Fibroblast of upper back skin (primary cell): ENCODE data around the gene SMTN.
"Not testable (repeated sequence)": the region's sequence is repeated elsewhere in the genome, so short reads cannot be mapped to it uniquely, and the experiment has no call there.

Experiments
- DNase-seq: peaks from one replicate; pipeline ENCODE4 v3.0.0-alpha.2; 2013

SMTN gene

DNA sequence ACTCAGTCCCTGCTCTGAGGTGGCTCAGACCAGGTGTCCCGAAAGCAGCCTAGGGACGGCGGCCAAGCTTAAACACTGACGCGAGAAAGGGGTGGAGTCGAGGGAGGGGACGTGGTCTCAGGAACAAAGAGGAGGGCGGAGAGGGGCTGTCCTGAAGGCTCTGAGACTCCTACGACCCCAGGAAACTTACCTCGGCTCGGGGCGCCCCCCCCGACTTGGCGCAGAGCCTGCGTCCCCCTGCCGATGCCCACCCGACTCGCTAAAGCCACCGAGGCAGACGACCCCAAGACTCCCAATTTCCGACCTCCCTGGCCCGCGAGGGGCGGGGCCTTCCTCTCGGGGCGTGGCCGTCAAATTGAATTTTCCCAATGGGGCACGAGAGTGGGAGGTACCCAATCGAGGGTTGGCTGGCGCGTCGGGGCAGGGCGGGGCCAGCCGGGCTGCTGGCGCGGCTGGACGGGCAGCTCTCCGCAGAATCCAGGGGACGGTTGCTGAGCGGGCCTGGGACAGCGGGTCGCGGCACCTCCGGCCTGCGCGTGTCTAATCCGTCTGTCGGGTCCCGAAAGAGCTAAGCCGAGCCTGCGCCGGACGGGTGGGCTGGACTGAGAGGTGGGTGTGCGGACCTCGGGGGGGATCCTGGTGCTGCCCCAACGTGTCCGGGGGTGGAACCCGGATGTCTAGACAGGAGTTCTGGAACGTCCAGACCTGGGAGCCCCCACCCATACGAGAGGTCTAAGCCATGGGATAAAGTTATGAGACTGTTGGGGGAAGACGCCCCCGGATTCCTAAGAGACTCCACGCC, at the start of gene SMTN:
Gene SMTN (plus strand): TSS at position 471 of the 802 bp plus-strand sequence. CDS start 1,941 bp downstream, outside the sequence.
- DNase-seq: peak; percentile 88

- peak; percentile 69 for DNase-seq
These were observed 44.2 kb upstream of the SMTN start for GRCh38 chr22:31036671-31037550.

GRCh38 chr22:31038686-31039085, 42.4 kb upstream of the SMTN start:
- no peak for DNase-seq

DNA sequence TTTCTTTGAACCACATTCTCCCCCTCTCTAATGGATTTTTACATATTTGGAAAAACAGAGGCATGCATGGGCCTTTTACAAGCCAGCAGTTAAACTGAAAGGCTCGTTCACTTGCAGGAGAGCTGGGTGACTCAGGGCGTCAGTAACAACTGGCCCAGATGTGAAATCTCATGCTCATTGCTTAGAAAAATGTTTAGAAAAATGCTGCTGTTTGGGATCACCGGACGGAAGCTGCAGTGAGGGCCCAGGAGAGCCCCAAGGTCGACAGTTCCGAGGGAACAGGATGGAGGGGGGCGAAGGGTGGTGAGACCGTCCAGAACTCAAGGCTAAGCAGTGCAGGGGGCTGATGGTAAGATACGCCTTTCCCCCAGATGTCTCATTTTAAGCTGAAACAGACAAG, 41.7 kb upstream of the SMTN start:
- peak; percentile 61 for DNase-seq

- no peak for DNase-seq
These were observed 40.3 kb upstream of the SMTN start for GRCh38 chr22:31040542-31041398.

DNA sequence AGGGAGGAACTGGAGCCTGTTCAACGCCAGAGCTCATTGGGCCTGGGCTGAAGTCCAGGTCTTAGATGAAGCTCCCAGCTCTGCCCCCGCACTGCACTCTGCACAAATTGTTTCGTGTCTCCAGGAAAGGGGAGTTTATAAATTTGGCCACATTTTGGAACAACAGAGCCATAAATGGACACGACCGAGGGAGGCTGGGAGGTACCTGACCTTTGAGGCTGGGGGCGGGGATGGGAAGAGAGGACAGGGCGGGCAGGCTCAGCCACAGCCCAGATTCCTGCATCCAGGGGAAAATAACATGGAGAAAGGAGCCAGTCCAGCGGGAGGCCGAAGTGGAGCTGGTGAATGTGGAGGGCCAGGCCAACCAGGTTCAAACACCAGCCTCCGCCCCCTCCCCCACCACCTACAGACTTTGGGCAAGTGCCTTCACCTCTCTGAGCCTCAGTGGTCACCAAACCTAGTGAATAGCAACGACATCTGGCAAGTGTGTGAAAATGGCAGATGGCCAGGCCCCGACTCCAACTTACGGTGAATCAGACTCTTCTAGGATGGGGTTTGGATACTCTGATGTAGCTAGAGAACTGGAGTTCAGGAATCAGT, 36.8 kb upstream of the SMTN start:
- DNase-seq: peak; percentile 43

DNA sequence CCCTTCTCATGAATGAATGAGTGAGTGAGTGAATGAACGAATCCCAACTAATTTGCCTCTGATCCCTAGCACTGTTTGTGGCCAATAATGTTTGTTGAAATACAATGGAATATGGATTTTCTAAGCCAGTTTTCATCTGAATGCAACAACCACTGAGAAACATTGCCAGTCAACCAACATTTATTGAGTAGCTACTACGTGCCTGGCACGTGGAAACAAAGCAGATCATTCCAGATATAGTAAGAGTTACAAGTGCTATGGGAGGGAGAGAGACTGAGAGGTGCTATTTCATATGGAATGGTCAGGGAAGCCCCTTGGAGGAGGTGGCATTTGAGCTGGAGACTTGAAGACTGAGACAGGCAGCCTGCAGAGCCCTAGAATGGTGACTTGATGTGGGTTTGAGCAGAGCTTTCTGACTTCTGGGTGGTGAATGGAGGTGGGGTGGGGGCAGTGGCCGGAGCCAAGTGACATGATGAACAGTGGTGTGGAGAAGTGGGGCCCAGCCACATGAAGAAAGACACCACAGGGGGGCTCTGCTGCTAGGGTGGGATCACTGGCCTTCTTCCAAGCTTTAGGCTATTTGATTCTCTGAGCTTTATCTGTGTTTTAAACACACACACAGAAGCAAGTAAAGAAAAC, 35.1 kb upstream of the SMTN start:
- DNase-seq: no peak

DNA sequence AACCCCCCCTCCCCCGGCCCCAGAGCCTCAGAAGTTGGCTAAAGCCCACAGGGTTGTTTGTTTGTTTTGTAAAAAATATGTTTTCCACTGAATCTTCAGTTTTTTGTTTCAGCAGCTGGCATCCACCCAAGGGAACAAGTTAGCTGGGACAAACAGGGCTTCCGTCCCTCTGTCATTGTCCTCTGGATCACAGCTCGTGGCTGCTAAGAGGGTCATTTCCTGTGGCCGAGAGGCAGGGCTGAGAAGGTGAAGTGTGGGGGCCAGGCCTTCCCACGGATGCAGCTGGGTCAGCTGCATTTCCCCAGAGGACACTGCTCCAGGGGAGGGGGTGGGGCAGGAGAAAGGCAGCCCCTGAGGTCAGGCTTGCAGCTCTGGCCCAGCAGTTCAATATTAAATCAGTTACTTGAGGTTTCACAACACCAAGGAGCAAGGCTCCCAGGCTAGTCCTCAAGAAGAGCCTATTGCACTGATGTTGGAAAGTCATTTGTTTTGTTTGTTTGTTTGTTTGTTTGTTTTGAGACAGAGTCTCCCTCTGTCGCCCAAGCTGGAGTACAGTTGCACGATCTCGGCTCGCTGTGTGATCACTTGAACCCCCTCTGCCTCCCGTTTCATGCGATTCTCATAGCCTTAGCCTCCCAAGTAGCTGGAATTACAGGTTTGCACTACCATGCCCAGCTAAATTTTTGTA, 34.4 kb upstream of the SMTN start:
- DNase-seq: no peak

DNA sequence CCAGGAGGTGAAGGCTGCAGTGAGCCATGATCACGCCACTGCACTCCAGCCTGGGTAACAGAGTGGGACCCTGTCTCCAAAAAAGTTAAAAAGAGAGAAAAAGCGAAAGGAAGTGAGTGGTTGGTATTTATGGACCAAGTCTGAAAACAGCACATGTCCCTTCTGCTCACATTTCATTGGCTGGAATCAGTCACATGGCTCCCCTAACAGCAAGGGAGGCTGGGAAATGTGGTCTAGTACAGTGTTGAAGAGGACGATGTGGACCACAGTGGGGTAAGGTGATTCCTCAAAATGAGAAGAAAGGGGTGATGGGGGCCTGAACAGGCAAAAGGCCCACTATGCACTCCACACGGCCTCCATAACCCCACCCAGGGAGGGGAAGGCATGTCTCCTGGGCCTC, 32.5 kb upstream of the SMTN start:
- DNase-seq: no peak

GRCh38 chr22:31049815-31050420, 31.2 kb upstream of the SMTN start:
- DNase-seq: no peak

DNA sequence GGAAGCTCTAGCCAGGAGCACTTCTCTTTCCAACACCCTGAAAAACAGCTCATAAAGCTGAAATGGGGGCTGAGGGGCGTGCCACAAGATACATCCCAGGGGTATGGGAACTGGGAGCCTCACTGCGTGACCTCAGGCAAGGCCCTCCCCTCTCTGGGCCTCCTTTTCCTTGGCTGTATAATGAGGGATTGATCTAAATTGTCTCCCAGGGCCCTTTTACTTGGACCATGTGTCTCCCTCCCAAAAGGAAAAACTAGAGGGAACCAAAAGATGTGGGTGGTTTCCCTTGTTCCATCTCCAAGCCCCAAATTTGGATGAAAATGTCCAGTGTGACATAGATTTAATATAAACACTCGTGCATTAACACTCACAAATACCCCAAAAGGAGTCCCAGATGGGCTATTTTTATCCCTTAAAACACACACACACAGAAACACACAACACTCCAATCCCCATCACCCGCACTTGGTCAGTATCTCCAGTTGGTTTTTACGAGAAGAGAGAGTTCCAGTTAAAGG, 25.9 kb upstream of the SMTN start:
- DNase-seq: no peak

DNA sequence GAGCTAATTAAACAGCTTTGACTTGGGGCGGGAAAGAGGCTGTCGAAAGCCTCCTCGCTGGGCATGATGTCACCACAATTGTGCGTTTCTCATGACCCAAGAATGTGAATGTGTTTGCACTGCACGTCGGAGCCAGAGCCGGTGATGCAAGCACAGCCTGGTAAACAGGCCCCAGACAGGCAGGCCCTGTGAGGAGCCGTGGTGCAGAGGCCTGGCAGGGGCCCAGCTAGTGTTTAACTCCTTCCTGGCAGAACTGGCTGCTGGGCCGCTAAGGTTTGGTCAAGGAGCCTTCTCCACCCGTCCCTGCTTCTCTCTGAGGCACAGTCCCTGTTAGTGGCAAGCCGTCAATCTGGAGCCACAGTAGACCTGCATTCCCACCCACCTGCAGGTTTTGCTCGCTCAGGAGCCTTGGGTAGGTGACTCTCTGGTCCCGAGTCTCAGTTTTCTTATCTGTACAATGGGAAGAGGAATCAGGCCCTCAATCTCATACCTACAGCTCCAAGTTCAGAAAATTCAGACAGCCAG, 25.4 kb upstream of the SMTN start:
- DNase-seq: peak; percentile 96

- peak; percentile 36 for DNase-seq
These were observed 24.0 kb upstream of the SMTN start for GRCh38 chr22:31056986-31057599.

DNA sequence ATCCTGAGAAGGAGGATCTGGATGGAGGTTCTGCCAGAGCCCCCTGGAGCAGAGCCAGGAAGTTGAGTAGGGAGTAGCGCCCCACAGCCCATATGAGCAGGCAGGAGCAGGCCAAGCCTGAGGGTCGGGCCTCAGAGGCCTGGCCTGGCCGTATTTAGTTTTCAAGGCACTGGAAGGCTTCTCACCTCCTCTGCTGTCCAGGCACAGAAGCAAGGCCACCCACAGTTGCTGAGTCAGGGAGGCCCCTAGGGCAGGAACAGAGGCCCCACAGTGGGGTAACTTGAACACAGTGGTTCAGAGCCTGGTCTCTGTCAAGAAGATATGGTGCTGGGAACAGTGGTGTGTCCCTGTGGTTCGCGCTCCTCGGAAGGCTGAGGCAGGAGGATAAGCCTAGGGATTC, 21.5 kb upstream of the SMTN start:
- DNase-seq: not testable (repeated sequence)

GRCh38 chr22:31062566-31063230, 18.4 kb upstream of the SMTN start:
- no peak for DNase-seq

GRCh38 chr22:31064369-31064768, 16.7 kb upstream of the SMTN start:
- DNase-seq: no peak

DNA sequence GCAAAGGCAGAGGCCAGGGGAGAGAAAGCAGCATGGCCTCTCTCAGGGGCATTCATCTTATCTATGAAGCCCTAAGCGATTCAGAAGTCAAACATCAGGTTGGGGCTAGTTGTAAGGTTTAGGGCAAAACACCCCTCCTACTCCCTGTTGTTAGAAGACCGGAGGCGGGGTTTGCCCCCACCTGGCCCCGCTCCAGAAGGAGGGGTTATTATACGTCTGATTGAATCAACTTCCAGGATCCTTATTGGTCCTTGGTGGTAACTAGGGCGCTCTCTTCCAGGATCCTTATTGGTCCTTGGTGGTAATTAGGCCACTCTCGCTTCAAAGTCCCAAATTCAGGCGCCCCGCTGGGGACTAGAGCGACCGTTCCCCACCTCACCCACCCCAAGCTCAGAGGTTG, 12.1 kb upstream of the SMTN start:
- DNase-seq: no peak

DNA sequence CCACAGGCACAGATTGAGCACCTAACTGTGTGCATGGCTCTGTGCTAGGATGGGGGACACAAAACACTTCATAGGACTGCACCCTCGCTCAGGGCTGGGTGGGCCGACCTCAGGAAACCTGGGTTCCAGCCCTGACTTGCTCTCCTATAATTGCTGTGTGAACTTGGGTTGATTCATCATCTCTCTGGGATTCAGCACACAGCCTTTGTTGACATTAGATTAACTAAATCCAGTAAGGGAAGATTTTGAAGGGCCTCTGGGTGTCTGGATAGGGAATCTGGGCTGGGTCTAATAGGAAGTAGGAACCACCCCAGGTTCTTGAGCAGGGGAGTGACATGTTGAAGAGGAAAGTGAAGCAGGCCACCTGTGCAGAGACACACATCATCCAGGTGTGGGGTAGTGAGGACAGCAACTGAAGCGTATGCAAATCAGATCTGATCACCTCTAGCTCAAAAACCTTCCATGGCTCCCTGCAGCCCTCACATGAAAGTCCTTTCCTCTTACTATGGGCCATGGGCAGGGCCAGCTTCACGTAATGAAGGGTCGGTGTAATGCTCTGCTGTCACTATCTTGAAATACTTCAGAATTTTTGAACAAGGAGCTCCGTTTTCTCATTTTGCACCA, 11.3 kb upstream of the SMTN start:
- DNase-seq: not testable (repeated sequence)

DNA sequence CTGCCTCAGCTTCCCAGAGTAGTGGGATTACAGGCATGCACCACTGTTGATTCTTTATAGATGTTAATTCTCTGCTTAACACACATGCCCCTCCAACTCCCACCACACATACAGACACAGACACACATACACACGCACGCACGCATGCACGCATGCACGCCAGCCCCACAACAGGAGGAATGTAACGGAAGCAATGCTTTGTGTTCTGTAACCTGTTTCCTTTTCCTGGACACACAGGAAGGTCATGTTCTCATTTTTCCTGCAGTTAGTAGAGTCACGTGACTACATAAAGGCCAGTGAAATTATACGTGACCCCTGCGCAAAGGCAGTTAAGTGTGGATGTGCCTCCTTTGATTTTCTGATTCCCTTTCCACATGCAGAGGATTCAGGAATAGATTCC, 8.0 kb upstream of the SMTN start:
- not testable (repeated sequence) for DNase-seq
